GM12878 (cell line): ENCODE results near the gene UBA6. TPM values are rescaled to one million over a fixed set of nuclear protein-coding genes. Genes with fewer than 3 reads are reported as not detected.

Source experiments
- ATAC-seq: fragments of 200-7000 bp; cut with Tn5 transposase; 3 replicates; pipeline ENCODE4 v1.9.1; 2020; ENCODE audit warnings: mild to moderate bottlenecking, moderate library complexity
- BruUV-seq: library from RNA; stranded (reverse); fragments of 400-500 nt; replicated peaks from 2 replicates; lab custom pipeline; 2021; lab: Mats Ljungman, UMichigan
- CTCF ChIA-PET: fragments of 300-600 bp; sonication (Branson Sonifier 250); formaldehyde crosslinking; extraction: SDS; loops from one replicate; lab custom pipeline; 2021; ENCODE audit warnings: inconsistent platforms; lab: Yijun Ruan, JAX
- POLR2A ChIA-PET: fragments of 350-600 bp; formaldehyde crosslinking; extraction: SDS; loops from one replicate; lab custom pipeline; 2021; ENCODE audit warnings: inconsistent platforms; lab: Charles Lee
- RAD21 ChIA-PET: fragments of 300-600 bp; sonication (Branson Sonifier 250); formaldehyde crosslinking; loops from one replicate; lab custom pipeline; 2023; ENCODE audit warnings: antibody characterized with exemption; ENCODE audit not compliant: unreplicated experiment; lab: Charles Lee
- SMC1A ChIA-PET: fragments of 300-600 bp; sonication (Branson Sonifier 250); formaldehyde crosslinking; loops from one replicate; lab custom pipeline; 2023; ENCODE audit not compliant: unreplicated experiment, uncharacterized antibody; lab: Charles Lee
- DNase-seq: peaks from one replicate; pipeline ENCODE4 v3.0.0-alpha.2; 2011; ENCODE audit warnings: low read depth, low spot score
- FAIRE-seq: peaks from 3 replicates; lab custom pipeline; 2011; peaks lifted over from hg19 to GRCh38; lab: Jason Lieb, UNC
- H2AFZ ChIP-seq: 2 replicates; pipeline ENCODE4 v1.6.0; 2011; ENCODE audit warnings: low read depth, low read length, control low read depth; ENCODE audit not compliant: control insufficient read depth
- H3K27ac ChIP-seq: 2 replicates; pipeline ENCODE4 v1.5.1; 2011; ENCODE audit warnings: control low read depth; ENCODE audit not compliant: control insufficient read depth, insufficient read depth
- H3K27me3 ChIP-seq, 2 experiments: replicated peaks in 1 of 2; 2 replicates each; pipeline versions ENCODE4 v1.6.0 to v1.6.1; 2011; ENCODE audit warnings: low read length in 1 of 2; ENCODE audit not compliant: control insufficient read depth in 2 of 2, insufficient read depth in 2 of 2
- H3K36me3 ChIP-seq, 2 experiments: 2 replicates each; pipeline ENCODE4 v1.5.1; 2011; ENCODE audit warnings: low read length in 1 of 2; ENCODE audit not compliant: control insufficient read depth in 2 of 2, insufficient read depth in 2 of 2
- H3K4me1 ChIP-seq: 2 replicates; pipeline ENCODE4 v1.6.1; 2011; ENCODE audit warnings: mild to moderate bottlenecking, low read length, moderate library complexity, mixed read lengths; ENCODE audit not compliant: control insufficient read depth, insufficient read depth
- H3K4me2 ChIP-seq: 2 replicates; pipeline ENCODE4 v1.6.0; 2011; ENCODE audit warnings: control low read depth; ENCODE audit not compliant: control insufficient read depth, insufficient read depth
- H3K4me3 ChIP-seq: fragments of 200-600 bp; sonication (generic); 2 replicates; pipeline ENCODE4 v1.5.1; 2016
- H3K79me2 ChIP-seq: 2 replicates; pipeline ENCODE4 v1.6.0; 2011; ENCODE audit warnings: low read length; ENCODE audit not compliant: control insufficient read depth, insufficient read depth
- H3K9ac ChIP-seq: 2 replicates; pipeline ENCODE4 v1.8.0; 2011; ENCODE audit warnings: low read length, control low read depth, mixed read lengths; ENCODE audit not compliant: control insufficient read depth, insufficient read depth
- H3K9me3 ChIP-seq: replicated peaks from 3 replicates; pipeline ENCODE4 v1.5.1; 2011; ENCODE audit warnings: mild to moderate bottlenecking, low read length; ENCODE audit not compliant: control insufficient read depth, insufficient read depth
- H4K20me1 ChIP-seq: 2 replicates; pipeline ENCODE4 v1.6.0; 2011; ENCODE audit not compliant: control insufficient read depth, insufficient read depth
- EED ChIP-seq: sonication (generic); IDR thresholded peaks from 2 replicates; pipeline ENCODE4 v1.6.1; 2016; ENCODE audit warnings: antibody characterized with exemption, low read depth
- POLR2AphosphoS2 ChIP-seq: IDR thresholded peaks from 2 replicates; pipeline ENCODE4 v1.6.1; 2011; ENCODE audit warnings: low read depth, mild to moderate bottlenecking, low read length, improper control_type of control experiment, moderate library complexity
- SIN3A ChIP-seq: IDR thresholded peaks from 2 replicates; pipeline ENCODE4 v1.6.1; 2012; ENCODE audit warnings: low read depth, low read length, improper control_type of control experiment
- SMARCA5 ChIP-seq: fragments of 450-650 bp; IDR thresholded peaks from 2 replicates; pipeline ENCODE4 v1.6.1; 2017; ENCODE audit warnings: mild to moderate bottlenecking
- TARDBP ChIP-seq: IDR thresholded peaks from 2 replicates; pipeline ENCODE4 v1.6.1; 2016; ENCODE audit warnings: borderline replicate concordance
- WGBS: methylation state at CpG from one replicate; pipeline ENCODE4 v1.1.6; 2016; ENCODE audit warnings: low lambda C conversion rate; ENCODE audit not compliant: insufficient replicate concordance, insufficient coverage; ENCODE audit errors: missing lambda C conversion rate; 5-methylcytosine and 5-hydroxymethylcytosine counted together
- in situ Hi-C: fragments of 300-500 bp; cut with MboI; formaldehyde crosslinking; loops from 9 replicates; pipeline ENCODE4 v1.14.3; 2018; ENCODE audit warnings: mixed read lengths
- intact Hi-C: fragments of 100-400 bp; cut with micrococcal nuclease; formaldehyde crosslinking; loops from one replicate; pipeline ENCODE4 v1.14.2; 2022; ENCODE audit not compliant: unreplicated experiment
- polyA plus RNA-seq, 11 experiments: library from polyadenylated mRNA; depleted of rRNA in 4 of 11; unstranded in 6 of 11; stranded (reverse) in 5 of 11; fragments of >200 nt; fragmentation: Nextera tagmentation in 4 of 11; fragmentation: Illumina TruSeq in 1 of 11; extraction: Ambion mirVana in 4 of 11; extraction: Trizol in 1 of 11; gene quantifications; 1 replicate in 1 of 11; 2 replicates in 10 of 11; pipeline versions ENCODE4 v1.2.1 to v1.2.3, GENCODE V29; 2011 to 2016; ENCODE audit warnings: inconsistent platforms in 2 of 11, missing spikeins in 2 of 11, low read depth in 1 of 11
- total RNA-seq, 4 experiments: library from RNA; depleted of rRNA in 3 of 4; stranded (reverse); fragments of >200 nt in 3 of 4; fragmentation: Illumina TruSeq in 1 of 4; extraction: Trizol in 1 of 4; gene quantifications; 2 replicates each; pipeline versions ENCODE4 v1.2.1 to v1.2.3, GENCODE V29; 2013 to 2021
- TF ChIP-seq, protein P1 (sequence below): fragments of 450-650 bp; IDR thresholded peaks from 2 replicates; pipeline ENCODE4 v1.6.1; 2017; ENCODE audit warnings: mild to moderate bottlenecking, moderate library complexity
- TF ChIP-seq, protein P2 (sequence below): fragments of 450-650 bp; formaldehyde crosslinking; IDR thresholded peaks from 2 replicates; pipeline ENCODE4 v1.4.0; 2020; ENCODE audit warnings: mild to moderate bottlenecking, moderate library complexity
- TF ChIP-seq, protein P3 (sequence below): IDR thresholded peaks from 2 replicates; pipeline ENCODE4 v1.6.1; 2012; ENCODE audit warnings: low read length, inconsistent platforms
- TF ChIP-seq, protein P4 (sequence below): fragments of 450-650 bp; IDR thresholded peaks from 2 replicates; pipeline ENCODE4 v1.6.1; 2017; ENCODE audit warnings: mild to moderate bottlenecking, moderate library complexity

Gene UBA6
- total and polyA plus RNA-seq, 10 of the 15 experiments (the other 5 are each of a cell fraction or from before 2014, with no cell fraction given), result 7.9 to 70.6 (median 34.7) TPM

DNA sequence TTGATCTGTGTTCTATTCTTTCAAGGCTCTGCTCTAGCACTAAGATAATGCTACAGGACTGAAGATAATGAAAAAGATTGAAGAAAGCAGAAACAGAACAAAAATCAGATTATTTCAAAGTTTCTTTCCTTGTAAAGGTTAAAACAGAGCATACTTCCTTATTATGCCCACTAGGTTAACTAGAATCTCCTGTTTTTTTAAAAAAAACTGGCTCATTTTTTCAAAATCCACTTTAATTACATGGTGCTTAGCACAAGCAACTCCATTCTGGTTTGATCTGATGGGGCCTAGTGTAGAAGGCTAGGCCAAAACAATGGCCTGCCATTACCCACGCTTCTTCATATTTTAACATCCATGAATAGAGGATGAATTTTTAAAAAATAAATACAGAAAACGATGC is 1.2 kb upstream of the UBA6 start:
- RAD21 ChIA-PET, result interaction anchor here (1.5 to 1.7 kb wide), 2 partner anchors 156 to 158 kb away, joined by 7 to 9 read pairs; no protein-coding TSS in a partner anchor
- Histone ChIP-seq H3K36me3 (peaks cover 0 to 12% of the 10 kb centered on the region in 2 experiments; a peak in 1 of 4 replicates), H3K9ac (peak overlapping the region; percentile 98; the same call in 1 of the 2 replicates), H3K79me2 (peaks cover 78% of the 10 kb centered on the region), H3K9me3 (peaks cover 18% of the 10 kb centered on the region), H3K4me1 (no peaks in the 10 kb centered on the region), H3K4me2 (peak overlapping the region; percentile 60), H3K27me3 (no peaks in the 10 kb centered on the region), H3K4me3 (peak overlapping the region; percentile 77), H4K20me1 (no peaks in the 10 kb centered on the region), H2AFZ (no peak overlapping the region), H3K27ac (peak overlapping the region; percentile 90; the same call in 1 of the 2 replicates)
- intact Hi-C loops, result loop anchor here (5.0 kb wide), 1 partner anchor 645 kb away; no protein-coding TSS in a partner anchor
- CTCF ChIA-PET, result interaction anchor here (1.0 to 3.5 kb wide), 8 partner anchors 9 to 158 kb away, joined by 3 to 18 read pairs (median 4); partner anchors contain the start of gene CENPC
- no peak for DNase-seq
- no peak for ATAC-seq
- BruUV-seq, result no TSS peak
- in situ Hi-C loops, result loop anchor here (10.0 kb wide), 1 partner anchor 643 kb away; no protein-coding TSS in a partner anchor
- FAIRE-seq, result no peak
- 69% methylated on average over 2 of the region's 2 CpGs for WGBS
- SMC1A ChIA-PET, result interaction anchor here (1.1 to 5.1 kb wide), 8 partner anchors 12 to 158 kb away, joined by 3 to 33 read pairs (median 8); partner anchors contain the start of gene STAP1
- POLR2A ChIA-PET, result interaction anchor here (1.5 to 3.3 kb wide), 2 partner anchors 126 to 158 kb away, joined by 5 to 18 read pairs; partner anchors contain the start of gene CENPC
- no peak for TF ChIP-seq POLR2AphosphoS2
- TF ChIP-seq, protein P1, sequence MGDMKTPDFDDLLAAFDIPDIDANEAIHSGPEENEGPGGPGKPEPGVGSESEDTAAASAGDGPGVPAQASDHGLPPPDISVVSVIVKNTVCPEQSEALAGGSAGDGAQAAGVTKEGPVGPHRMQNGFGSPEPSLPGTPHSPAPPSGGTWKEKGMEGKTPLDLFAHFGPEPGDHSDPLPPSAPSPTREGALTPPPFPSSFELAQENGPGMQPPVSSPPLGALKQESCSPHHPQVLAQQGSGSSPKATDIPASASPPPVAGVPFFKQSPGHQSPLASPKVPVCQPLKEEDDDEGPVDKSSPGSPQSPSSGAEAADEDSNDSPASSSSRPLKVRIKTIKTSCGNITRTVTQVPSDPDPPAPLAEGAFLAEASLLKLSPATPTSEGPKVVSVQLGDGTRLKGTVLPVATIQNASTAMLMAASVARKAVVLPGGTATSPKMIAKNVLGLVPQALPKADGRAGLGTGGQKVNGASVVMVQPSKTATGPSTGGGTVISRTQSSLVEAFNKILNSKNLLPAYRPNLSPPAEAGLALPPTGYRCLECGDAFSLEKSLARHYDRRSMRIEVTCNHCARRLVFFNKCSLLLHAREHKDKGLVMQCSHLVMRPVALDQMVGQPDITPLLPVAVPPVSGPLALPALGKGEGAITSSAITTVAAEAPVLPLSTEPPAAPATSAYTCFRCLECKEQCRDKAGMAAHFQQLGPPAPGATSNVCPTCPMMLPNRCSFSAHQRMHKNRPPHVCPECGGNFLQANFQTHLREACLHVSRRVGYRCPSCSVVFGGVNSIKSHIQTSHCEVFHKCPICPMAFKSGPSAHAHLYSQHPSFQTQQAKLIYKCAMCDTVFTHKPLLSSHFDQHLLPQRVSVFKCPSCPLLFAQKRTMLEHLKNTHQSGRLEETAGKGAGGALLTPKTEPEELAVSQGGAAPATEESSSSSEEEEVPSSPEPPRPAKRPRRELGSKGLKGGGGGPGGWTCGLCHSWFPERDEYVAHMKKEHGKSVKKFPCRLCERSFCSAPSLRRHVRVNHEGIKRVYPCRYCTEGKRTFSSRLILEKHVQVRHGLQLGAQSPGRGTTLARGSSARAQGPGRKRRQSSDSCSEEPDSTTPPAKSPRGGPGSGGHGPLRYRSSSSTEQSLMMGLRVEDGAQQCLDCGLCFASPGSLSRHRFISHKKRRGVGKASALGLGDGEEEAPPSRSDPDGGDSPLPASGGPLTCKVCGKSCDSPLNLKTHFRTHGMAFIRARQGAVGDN, result peak; percentile 50; the same call in 1 of the 2 replicates
- no peak for TF ChIP-seq TARDBP
- TF ChIP-seq, protein P2, sequence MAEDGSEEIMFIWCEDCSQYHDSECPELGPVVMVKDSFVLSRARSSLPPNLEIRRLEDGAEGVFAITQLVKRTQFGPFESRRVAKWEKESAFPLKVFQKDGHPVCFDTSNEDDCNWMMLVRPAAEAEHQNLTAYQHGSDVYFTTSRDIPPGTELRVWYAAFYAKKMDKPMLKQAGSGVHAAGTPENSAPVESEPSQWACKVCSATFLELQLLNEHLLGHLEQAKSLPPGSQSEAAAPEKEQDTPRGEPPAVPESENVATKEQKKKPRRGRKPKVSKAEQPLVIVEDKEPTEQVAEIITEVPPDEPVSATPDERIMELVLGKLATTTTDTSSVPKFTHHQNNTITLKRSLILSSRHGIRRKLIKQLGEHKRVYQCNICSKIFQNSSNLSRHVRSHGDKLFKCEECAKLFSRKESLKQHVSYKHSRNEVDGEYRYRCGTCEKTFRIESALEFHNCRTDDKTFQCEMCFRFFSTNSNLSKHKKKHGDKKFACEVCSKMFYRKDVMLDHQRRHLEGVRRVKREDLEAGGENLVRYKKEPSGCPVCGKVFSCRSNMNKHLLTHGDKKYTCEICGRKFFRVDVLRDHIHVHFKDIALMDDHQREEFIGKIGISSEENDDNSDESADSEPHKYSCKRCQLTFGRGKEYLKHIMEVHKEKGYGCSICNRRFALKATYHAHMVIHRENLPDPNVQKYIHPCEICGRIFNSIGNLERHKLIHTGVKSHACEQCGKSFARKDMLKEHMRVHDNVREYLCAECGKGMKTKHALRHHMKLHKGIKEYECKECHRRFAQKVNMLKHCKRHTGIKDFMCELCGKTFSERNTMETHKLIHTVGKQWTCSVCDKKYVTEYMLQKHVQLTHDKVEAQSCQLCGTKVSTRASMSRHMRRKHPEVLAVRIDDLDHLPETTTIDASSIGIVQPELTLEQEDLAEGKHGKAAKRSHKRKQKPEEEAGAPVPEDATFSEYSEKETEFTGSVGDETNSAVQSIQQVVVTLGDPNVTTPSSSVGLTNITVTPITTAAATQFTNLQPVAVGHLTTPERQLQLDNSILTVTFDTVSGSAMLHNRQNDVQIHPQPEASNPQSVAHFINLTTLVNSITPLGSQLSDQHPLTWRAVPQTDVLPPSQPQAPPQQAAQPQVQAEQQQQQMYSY (CRISPR knock-in tag), result 0 out of 2 replicates have a peak, but pooled peaks have one; percentile 21
- TF ChIP-seq, protein P3, sequence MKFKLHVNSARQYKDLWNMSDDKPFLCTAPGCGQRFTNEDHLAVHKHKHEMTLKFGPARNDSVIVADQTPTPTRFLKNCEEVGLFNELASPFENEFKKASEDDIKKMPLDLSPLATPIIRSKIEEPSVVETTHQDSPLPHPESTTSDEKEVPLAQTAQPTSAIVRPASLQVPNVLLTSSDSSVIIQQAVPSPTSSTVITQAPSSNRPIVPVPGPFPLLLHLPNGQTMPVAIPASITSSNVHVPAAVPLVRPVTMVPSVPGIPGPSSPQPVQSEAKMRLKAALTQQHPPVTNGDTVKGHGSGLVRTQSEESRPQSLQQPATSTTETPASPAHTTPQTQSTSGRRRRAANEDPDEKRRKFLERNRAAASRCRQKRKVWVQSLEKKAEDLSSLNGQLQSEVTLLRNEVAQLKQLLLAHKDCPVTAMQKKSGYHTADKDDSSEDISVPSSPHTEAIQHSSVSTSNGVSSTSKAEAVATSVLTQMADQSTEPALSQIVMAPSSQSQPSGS, result no peak
- TF ChIP-seq SMARCA5, result no peak
- TF ChIP-seq SIN3A, result no peak
- TF ChIP-seq, protein P4, sequence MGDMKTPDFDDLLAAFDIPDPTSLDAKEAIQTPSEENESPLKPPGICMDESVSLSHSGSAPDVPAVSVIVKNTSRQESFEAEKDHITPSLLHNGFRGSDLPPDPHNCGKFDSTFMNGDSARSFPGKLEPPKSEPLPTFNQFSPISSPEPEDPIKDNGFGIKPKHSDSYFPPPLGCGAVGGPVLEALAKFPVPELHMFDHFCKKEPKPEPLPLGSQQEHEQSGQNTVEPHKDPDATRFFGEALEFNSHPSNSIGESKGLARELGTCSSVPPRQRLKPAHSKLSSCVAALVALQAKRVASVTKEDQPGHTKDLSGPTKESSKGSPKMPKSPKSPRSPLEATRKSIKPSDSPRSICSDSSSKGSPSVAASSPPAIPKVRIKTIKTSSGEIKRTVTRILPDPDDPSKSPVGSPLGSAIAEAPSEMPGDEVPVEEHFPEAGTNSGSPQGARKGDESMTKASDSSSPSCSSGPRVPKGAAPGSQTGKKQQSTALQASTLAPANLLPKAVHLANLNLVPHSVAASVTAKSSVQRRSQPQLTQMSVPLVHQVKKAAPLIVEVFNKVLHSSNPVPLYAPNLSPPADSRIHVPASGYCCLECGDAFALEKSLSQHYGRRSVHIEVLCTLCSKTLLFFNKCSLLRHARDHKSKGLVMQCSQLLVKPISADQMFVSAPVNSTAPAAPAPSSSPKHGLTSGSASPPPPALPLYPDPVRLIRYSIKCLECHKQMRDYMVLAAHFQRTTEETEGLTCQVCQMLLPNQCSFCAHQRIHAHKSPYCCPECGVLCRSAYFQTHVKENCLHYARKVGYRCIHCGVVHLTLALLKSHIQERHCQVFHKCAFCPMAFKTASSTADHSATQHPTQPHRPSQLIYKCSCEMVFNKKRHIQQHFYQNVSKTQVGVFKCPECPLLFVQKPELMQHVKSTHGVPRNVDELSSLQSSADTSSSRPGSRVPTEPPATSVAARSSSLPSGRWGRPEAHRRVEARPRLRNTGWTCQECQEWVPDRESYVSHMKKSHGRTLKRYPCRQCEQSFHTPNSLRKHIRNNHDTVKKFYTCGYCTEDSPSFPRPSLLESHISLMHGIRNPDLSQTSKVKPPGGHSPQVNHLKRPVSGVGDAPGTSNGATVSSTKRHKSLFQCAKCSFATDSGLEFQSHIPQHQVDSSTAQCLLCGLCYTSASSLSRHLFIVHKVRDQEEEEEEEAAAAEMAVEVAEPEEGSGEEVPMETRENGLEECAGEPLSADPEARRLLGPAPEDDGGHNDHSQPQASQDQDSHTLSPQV, result peak; percentile 60; the same call in 1 of the 2 replicates
- TF ChIP-seq EED, result no peak
